ENCODE results near the gene ADGRG3. TPM values are rescaled to one million over a fixed set of nuclear protein-coding genes. Genes with fewer than 3 reads are reported as not detected.
A peak's percentile ranks its signal among the peaks of the same experiment; 100 is the strongest.

ADGRG3 gene
- total and polyA plus RNA-seq, 9 donors = 0.04 to 1.1 (median 0.21) TPM

DNA sequence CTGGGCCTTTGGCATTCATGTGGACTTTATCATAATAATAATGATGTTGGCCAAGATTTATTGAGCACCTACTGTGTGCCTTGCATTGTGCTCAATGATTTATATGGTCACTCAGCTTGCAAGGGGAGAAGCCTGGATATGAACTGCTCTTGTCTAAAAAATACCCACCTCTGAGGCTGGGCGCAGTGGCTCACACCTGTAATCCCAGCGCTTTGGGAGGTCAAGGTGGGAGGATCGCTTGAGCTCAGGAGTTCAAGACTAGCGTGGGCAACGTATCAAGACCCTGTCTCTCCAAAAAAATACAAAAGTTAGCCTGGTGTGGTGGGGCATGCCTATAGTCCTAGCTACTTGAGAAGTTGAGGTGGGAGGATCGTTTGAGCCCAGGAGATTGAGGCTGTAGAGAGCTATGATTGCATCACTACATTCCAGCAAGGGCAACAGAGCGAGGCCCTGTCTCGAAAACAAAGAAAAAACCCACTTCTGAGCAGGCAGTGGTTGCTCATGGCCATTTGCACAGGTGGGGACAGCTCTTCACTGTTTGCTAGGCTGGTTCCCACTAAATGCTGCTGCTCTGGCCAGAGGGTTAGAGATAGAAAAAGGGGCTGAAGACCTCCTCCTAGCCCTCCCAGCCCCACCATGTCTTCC, 43.9 kb upstream of the ADGRG3 start:
- Histone ChIP-seq H3K27me3 (ENCODE audit: control insufficient read depth, insufficient read depth, low read length) (peaks cover 19% of the 10 kb centered on the region), H3K4me3 (ENCODE audit: low read length) (no peak overlapping the region), H3K27ac (ENCODE audit: low read length) (no peak overlapping the region), H3K4me1 (ENCODE audit: control insufficient read depth, insufficient read depth, low read length) (peaks cover 37% of the 10 kb centered on the region), H3K36me3 (ENCODE audit: control insufficient read depth, insufficient read depth, low read length) (no peaks in the 10 kb centered on the region), H3K9me3 (replicated peaks; ENCODE audit: control insufficient read depth, low read depth, low read length) (no peaks in the 10 kb centered on the region)
- 92% methylated on average over 4 of the region's 8 CpGs for WGBS (ENCODE audit: insufficient coverage)
- no peak for DNase-seq

DNA sequence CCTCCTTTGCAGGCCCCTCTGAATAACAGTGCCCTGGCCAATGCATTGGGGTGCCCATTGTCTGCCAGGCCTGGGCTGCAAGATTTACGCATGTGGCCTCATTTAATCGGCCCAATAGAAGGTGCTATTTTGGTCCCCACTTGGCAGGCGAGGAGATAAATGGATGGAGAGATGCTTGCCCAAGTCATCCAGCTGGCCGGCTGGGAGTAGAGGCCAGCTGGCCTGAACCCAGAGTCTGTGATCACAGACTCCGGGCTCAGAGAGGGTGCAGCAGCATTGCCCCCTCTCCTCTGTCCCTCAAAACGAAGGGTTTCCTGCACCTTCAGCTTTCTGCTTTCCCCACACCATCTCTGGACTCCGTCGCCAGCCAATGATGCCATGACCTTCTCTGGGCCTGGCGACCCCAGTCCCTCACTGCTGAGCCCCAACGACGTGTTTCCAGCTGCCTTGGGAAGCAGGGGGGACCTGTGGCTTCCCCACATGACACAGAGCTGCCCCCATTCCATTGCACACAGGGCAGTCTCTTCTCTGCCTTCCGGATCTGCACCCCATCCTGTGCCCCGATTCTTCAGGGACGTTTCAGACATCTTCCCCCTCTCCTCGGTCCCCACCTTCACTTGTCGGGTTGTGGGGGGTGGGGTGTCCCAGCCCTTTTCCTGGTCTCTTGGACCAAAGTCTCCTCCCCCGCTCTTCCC, 43.2 kb upstream of the ADGRG3 start:
- WGBS (ENCODE audit: insufficient coverage) = 53% methylated on average over 11 of the region's 17 CpGs

GRCh38 chr16:57626420-57627170, 41.5 kb upstream of the ADGRG3 start:
- DNase-seq = no peak
- no peak overlapping the region for H3K27ac ChIP-seq (ENCODE audit: low read length)
- 82% methylated on average over 7 of the region's 10 CpGs for WGBS (ENCODE audit: insufficient coverage)
- H3K4me3 ChIP-seq (ENCODE audit: low read length) = no peak overlapping the region
- H3K9me3 ChIP-seq (replicated peaks; ENCODE audit: control insufficient read depth, low read depth, low read length) = no peaks in the 10 kb centered on the region
- peaks cover 34% of the 10 kb centered on the region for H3K27me3 ChIP-seq (ENCODE audit: control insufficient read depth, insufficient read depth, low read length)
- H3K36me3 ChIP-seq (ENCODE audit: control insufficient read depth, insufficient read depth, low read length) = no peaks in the 10 kb centered on the region
- peaks cover 37% of the 10 kb centered on the region for H3K4me1 ChIP-seq (ENCODE audit: control insufficient read depth, insufficient read depth, low read length)

More for the DNA sequence above, 43.2 kb upstream of the ADGRG3 start:
- Histone ChIP-seq H3K27ac (ENCODE audit: low read length) (no peak overlapping the region), H3K4me1 (ENCODE audit: control insufficient read depth, insufficient read depth, low read length) (peaks cover 37% of the 10 kb centered on the region), H3K36me3 (ENCODE audit: control insufficient read depth, insufficient read depth, low read length) (no peaks in the 10 kb centered on the region), H3K4me3 (ENCODE audit: low read length) (no peak overlapping the region), H3K27me3 (ENCODE audit: control insufficient read depth, insufficient read depth, low read length) (peaks cover 25% of the 10 kb centered on the region), H3K9me3 (replicated peaks; ENCODE audit: control insufficient read depth, low read depth, low read length) (no peaks in the 10 kb centered on the region)
- no peak for DNase-seq

- Histone ChIP-seq H3K36me3 (ENCODE audit: control insufficient read depth, insufficient read depth, low read length) (no peaks in the 10 kb centered on the region), H3K27ac (ENCODE audit: low read length) (peak overlapping the region; percentile 74), H3K27me3 (ENCODE audit: control insufficient read depth, insufficient read depth, low read length) (peaks cover 34% of the 10 kb centered on the region), H3K9me3 (replicated peaks; ENCODE audit: control insufficient read depth, low read depth, low read length) (no peaks in the 10 kb centered on the region), H3K4me1 (ENCODE audit: control insufficient read depth, insufficient read depth, low read length) (peaks cover 40% of the 10 kb centered on the region), H3K4me3 (ENCODE audit: low read length) (no peak overlapping the region)
- DNase-seq = no peak
- WGBS (ENCODE audit: insufficient coverage) = 47% methylated on average over 8 of the region's 15 CpGs
Measured at GRCh38 chr16:57627184-57627871, 40.8 kb upstream of the ADGRG3 start.

DNA sequence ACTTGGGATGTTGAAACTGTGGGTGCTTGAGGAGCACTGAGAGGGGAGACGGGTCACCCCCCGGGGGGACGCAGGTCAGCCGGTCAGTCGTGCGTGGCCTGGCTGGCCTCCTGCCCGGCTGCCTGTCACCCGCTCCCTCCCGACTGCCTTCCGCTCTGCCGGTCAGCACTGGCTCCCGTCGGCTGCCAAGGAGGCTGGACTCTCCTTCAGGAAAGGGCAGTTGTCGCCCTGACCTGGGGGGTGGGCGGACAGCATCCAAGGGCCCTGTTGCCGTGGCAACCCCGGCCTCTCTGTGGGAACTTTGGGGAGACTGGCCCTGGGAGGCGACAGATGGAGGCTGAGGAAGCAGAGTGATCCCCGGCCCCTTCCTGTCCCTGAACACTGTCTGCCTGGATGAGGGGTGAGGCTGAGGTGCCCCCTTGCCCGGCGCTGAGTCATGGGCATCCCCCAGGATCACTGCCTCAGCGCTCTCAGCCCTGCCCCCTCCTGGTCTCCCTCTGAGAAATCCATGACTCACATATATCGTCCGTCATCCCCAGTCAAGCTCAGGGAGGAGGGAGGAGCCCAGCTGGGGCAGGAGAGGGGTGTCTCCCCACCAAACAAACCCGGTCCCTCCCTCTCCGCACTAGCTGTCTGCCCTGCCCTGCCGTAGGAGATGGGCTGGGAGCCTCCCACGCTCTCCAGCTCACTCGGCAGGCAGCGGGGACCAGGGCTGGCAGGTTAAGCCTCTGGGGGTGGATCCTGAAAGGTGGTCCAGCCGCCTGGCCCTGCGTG, 39.9 kb upstream of the ADGRG3 start, which contains the start of gene ADGRG1:
TSS of gene ADGRG1 (plus strand) at position 623 of the 774 bp plus-strand sequence. CDS start 21,658 bp downstream, outside the sequence.
- WGBS (ENCODE audit: insufficient coverage) = 11% methylated on average over 23 of the region's 32 CpGs
- H3K27me3 ChIP-seq (ENCODE audit: control insufficient read depth, insufficient read depth, low read length) = peaks cover 34% of the 10 kb centered on the region
- no peaks in the 10 kb centered on the region for H3K9me3 ChIP-seq (replicated peaks; ENCODE audit: control insufficient read depth, low read depth, low read length)
- H3K36me3 ChIP-seq (ENCODE audit: control insufficient read depth, insufficient read depth, low read length) = no peaks in the 10 kb centered on the region
- peak; percentile 82 for DNase-seq
- peaks cover 37% of the 10 kb centered on the region for H3K4me1 ChIP-seq (ENCODE audit: control insufficient read depth, insufficient read depth, low read length)
- peak within 1 kb of the TSS; percentile 74 for H3K27ac ChIP-seq (ENCODE audit: low read length)
- H3K4me3 ChIP-seq (ENCODE audit: low read length) = peak within 1 kb of the TSS; percentile 10

- Histone ChIP-seq H3K27me3 (ENCODE audit: control insufficient read depth, insufficient read depth, low read length) (peaks cover 34% of the 10 kb centered on the region), H3K27ac (ENCODE audit: low read length) (peak overlapping the region; percentile 74)
- 76% methylated on average over 6 of the region's 7 CpGs for WGBS (ENCODE audit: insufficient coverage)
Measured at GRCh38 chr16:57628783-57629293, 39.3 kb upstream of the ADGRG3 start.

GRCh38 chr16:57629516-57630406, 38.3 kb upstream of the ADGRG3 start:
- Histone ChIP-seq H3K36me3 (ENCODE audit: control insufficient read depth, insufficient read depth, low read length) (no peaks in the 10 kb centered on the region), H3K4me1 (ENCODE audit: control insufficient read depth, insufficient read depth, low read length) (peaks cover 35% of the 10 kb centered on the region), H3K4me3 (ENCODE audit: low read length) (peak overlapping the region; percentile 8), H3K27me3 (ENCODE audit: control insufficient read depth, insufficient read depth, low read length) (peaks cover 34% of the 10 kb centered on the region), H3K27ac (ENCODE audit: low read length) (no peak overlapping the region), H3K9me3 (replicated peaks; ENCODE audit: control insufficient read depth, low read depth, low read length) (no peaks in the 10 kb centered on the region)
- 54% methylated on average over 13 of the region's 22 CpGs for WGBS (ENCODE audit: insufficient coverage)
- no peak for DNase-seq

More at GRCh38 chr16:57628783-57629293, 39.3 kb upstream of the ADGRG3 start:
- no peak for DNase-seq
- H3K9me3 ChIP-seq (replicated peaks; ENCODE audit: control insufficient read depth, low read depth, low read length) = no peaks in the 10 kb centered on the region
- no peaks in the 10 kb centered on the region for H3K36me3 ChIP-seq (ENCODE audit: control insufficient read depth, insufficient read depth, low read length)
- peak overlapping the region; percentile 10 for H3K4me3 ChIP-seq (ENCODE audit: low read length)
- H3K4me1 ChIP-seq (ENCODE audit: control insufficient read depth, insufficient read depth, low read length) = peaks cover 39% of the 10 kb centered on the region

- no peak for DNase-seq
- peaks cover 34% of the 10 kb centered on the region for H3K27me3 ChIP-seq (ENCODE audit: control insufficient read depth, insufficient read depth, low read length)
- H3K4me1 ChIP-seq (ENCODE audit: control insufficient read depth, insufficient read depth, low read length) = peaks cover 31% of the 10 kb centered on the region
- H3K36me3 ChIP-seq (ENCODE audit: control insufficient read depth, insufficient read depth, low read length) = no peaks in the 10 kb centered on the region
- no peaks in the 10 kb centered on the region for H3K9me3 ChIP-seq (replicated peaks; ENCODE audit: control insufficient read depth, low read depth, low read length)
- H3K4me3 ChIP-seq (ENCODE audit: low read length) = no peak overlapping the region
- 42% methylated on average over 2 of the region's 10 CpGs for WGBS (ENCODE audit: insufficient coverage)
- H3K27ac ChIP-seq (ENCODE audit: low read length) = no peak overlapping the region
Measured at GRCh38 chr16:57630407-57630797, 37.7 kb upstream of the ADGRG3 start.
